ENCODE measurements around the gene LACTB. TPM values are rescaled to one million over a fixed set of nuclear protein-coding genes. Genes with fewer than 3 reads are reported as not detected.

Gene LACTB
- total RNA-seq, 2 donors from 2014 or later, result 9.1 to 15.4 TPM

DNA sequence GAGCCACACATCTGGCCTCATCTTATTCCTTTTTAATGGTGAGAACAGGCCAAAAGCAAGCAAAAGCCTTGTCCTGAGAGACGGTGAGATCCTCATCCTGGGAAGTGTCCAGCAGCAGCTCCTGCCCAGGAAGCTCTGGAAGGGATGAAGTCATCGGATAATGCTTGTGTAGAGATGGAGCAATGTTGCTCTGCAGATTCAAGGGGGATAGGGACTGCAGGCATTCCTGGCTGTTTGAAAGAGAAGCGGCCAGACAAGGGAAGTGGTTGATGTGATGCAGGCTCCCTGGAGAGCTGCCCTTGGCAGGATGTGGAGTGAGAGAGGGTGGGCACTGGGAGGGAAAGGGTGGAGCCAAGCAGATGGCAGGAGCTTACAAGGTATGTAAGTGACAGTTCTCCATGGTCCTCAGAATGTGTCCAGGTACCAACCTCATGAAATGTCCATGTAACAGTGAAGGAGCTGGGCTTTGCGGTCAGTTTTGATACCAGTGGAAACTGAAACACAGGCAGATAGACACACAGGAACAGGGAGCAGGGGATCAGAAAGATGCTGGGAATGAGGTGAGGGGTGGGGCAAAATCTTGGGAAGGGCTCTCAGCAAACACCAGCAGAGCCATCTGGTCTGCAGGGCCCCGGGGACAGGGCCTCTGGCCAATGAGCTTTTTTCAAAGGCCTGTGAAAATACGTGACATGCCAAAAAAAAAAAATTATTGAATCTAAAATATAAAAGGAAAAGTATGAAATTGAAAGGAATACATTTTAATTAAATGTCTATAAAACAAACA is 32.2 kb upstream of the LACTB start:
- no peak overlapping the region for H3K27ac ChIP-seq
- DNase-seq (ENCODE audit: low spot score), result no peak

GRCh38 chr15:63090472-63090871 is 31.2 kb upstream of the LACTB start:
- H3K36me3 ChIP-seq, result no peaks in the 10 kb centered on the region
- WGBS, result 89% methylated on average over 9 of the region's 9 CpGs
- no peak for DNase-seq (ENCODE audit: low spot score)
- H3K4me3 ChIP-seq, result no peak overlapping the region
- no peaks in the 10 kb centered on the region for H3K4me1 ChIP-seq (replicated peaks)
- intact Hi-C loops (cut with DNase I), result loop anchor here (5.0 kb wide), 1 partner anchor 243 kb away; no protein-coding TSS in a partner anchor
- H3K27ac ChIP-seq, result no peak overlapping the region
- TF ChIP-seq, protein P1, sequence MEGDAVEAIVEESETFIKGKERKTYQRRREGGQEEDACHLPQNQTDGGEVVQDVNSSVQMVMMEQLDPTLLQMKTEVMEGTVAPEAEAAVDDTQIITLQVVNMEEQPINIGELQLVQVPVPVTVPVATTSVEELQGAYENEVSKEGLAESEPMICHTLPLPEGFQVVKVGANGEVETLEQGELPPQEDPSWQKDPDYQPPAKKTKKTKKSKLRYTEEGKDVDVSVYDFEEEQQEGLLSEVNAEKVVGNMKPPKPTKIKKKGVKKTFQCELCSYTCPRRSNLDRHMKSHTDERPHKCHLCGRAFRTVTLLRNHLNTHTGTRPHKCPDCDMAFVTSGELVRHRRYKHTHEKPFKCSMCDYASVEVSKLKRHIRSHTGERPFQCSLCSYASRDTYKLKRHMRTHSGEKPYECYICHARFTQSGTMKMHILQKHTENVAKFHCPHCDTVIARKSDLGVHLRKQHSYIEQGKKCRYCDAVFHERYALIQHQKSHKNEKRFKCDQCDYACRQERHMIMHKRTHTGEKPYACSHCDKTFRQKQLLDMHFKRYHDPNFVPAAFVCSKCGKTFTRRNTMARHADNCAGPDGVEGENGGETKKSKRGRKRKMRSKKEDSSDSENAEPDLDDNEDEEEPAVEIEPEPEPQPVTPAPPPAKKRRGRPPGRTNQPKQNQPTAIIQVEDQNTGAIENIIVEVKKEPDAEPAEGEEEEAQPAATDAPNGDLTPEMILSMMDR (IDR thresholded peaks at IDR 0.05), result no peak
- TF ChIP-seq POLR2AphosphoS5 (IDR thresholded peaks at IDR 0.05), result no peak
- no peaks in the 10 kb centered on the region for H3K27me3 ChIP-seq (replicated peaks; ENCODE audit: insufficient read depth)
- H3K9me3 ChIP-seq, result no peaks in the 10 kb centered on the region

More for the DNA sequence above, 32.2 kb upstream of the LACTB start:
- no peaks in the 10 kb centered on the region for H3K27me3 ChIP-seq (replicated peaks; ENCODE audit: insufficient read depth)
- TF ChIP-seq, protein P1 (IDR thresholded peaks at IDR 0.05), result no peak
- TF ChIP-seq POLR2A (IDR thresholded peaks at IDR 0.05) (no peak), POLR2AphosphoS5 (IDR thresholded peaks at IDR 0.05) (no peak)
- WGBS, result 51% methylated on average over 6 of the region's 6 CpGs
- no peaks in the 10 kb centered on the region for H3K36me3 ChIP-seq
- no peak overlapping the region for H3K4me3 ChIP-seq
- intact Hi-C loops (cut with DNase I), result loop anchor here (5.0 kb wide), 1 partner anchor 242 kb away; no protein-coding TSS in a partner anchor
- no peaks in the 10 kb centered on the region for H3K4me1 ChIP-seq (replicated peaks)
- no peaks in the 10 kb centered on the region for H3K9me3 ChIP-seq

DNA sequence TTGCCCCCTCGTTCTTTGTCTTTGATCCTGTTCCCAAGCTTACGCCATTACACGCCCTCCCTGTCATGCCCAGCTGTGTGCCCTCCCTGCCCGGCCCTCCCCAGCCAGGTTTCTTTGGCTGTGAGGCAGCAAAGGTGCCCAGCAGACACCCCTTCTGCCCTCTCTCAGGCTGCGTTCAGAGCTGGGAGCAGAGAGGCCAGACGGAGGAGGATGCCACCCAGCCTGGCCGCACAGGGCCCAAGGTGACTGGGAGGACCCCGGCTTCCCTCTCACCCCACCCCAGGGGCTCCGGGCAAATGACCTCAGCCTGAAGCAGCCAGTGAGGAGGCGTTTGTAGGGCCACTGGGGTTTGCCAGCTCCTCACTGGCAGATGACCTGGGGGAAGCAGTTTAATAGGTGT is 30.8 kb upstream of the LACTB start:
- H3K4me3 ChIP-seq, result no peak overlapping the region
- no peak overlapping the region for H3K27ac ChIP-seq
- WGBS, result 84% methylated on average over 10 of the region's 10 CpGs
- no peak for DNase-seq (ENCODE audit: low spot score)
- intact Hi-C loops (cut with DNase I), result loop anchor here (5.0 kb wide), 1 partner anchor 244 kb away; no protein-coding TSS in a partner anchor
- H3K36me3 ChIP-seq, result no peaks in the 10 kb centered on the region
- H3K4me1 ChIP-seq (replicated peaks), result no peaks in the 10 kb centered on the region
- no peaks in the 10 kb centered on the region for H3K9me3 ChIP-seq
- TF ChIP-seq, protein P1 (IDR thresholded peaks at IDR 0.05), result no peak
- TF ChIP-seq POLR2AphosphoS5 (IDR thresholded peaks at IDR 0.05) (no peak), POLR2A (IDR thresholded peaks at IDR 0.05) (no peak)
- H3K27me3 ChIP-seq (replicated peaks; ENCODE audit: insufficient read depth), result no peaks in the 10 kb centered on the region

- Histone ChIP-seq H3K27me3 (replicated peaks; ENCODE audit: insufficient read depth) (no peaks in the 10 kb centered on the region), H3K9me3 (no peaks in the 10 kb centered on the region), H3K36me3 (no peaks in the 10 kb centered on the region), H3K27ac (no peak overlapping the region), H3K4me3 (no peak overlapping the region), H3K4me1 (replicated peaks) (no peaks in the 10 kb centered on the region)
- intact Hi-C loops (cut with DNase I), result loop anchor here (2.0 to 5.0 kb wide), 3 partner anchors 43 to 309 kb away; no protein-coding TSS in a partner anchor
- DNase-seq (ENCODE audit: low spot score), result no peak
- TF ChIP-seq POLR2AphosphoS5 (IDR thresholded peaks at IDR 0.05), result no peak
- TF ChIP-seq, protein P1 (IDR thresholded peaks at IDR 0.05), result no peak
- TF ChIP-seq POLR2A (IDR thresholded peaks at IDR 0.05), result no peak
- WGBS, result 69% methylated on average over 4 of the region's 4 CpGs
These were observed 29.8 kb upstream of the LACTB start for GRCh38 chr15:63091679-63092446.

Measured in prostate gland (tissue), 2 donors.